IMR-90 (cell line): ENCODE data around the gene SLC9A3. TPM values are rescaled to one million over a fixed set of nuclear protein-coding genes. Genes with fewer than 3 reads are reported as not detected.

Experiments used
- ATAC-seq: fragments of 200-7000 bp; cut with Tn5 transposase; 2 replicates; pipeline ENCODE4 v1.9.1; 2020; ENCODE audit warnings: low read depth, mild to moderate bottlenecking, moderate library complexity
- BruUV-seq: library from RNA; stranded (reverse); fragments of 400-500 nt; replicated peaks from 2 replicates; lab custom pipeline; 2021; lab: Mats Ljungman, UMichigan
- CTCF ChIA-PET: fragments of 300-600 bp; formaldehyde crosslinking; extraction: SDS; loops from one replicate; lab custom pipeline; 2021; ENCODE audit warnings: antibody characterized with exemption; lab: Yijun Ruan, JAX
- POLR2A ChIA-PET: fragments of 300-600 bp; sonication (Branson Sonifier 250); formaldehyde crosslinking; loops from one replicate; lab custom pipeline; 2022; ENCODE audit warnings: antibody characterized with exemption; ENCODE audit not compliant: unreplicated experiment; lab: Charles Lee
- DNase-seq: peaks from one replicate; pipeline ENCODE4 v3.0.0; 2013
- H2AFZ ChIP-seq: replicated peaks from 2 replicates; pipeline ENCODE3; 2013; ENCODE audit warnings: low read length, mild to moderate bottlenecking; ENCODE audit not compliant: poor library complexity
- H2AK5ac ChIP-seq: 2 replicates; pipeline ENCODE4 v1.6.1; 2013; ENCODE audit warnings: low read depth, low read length, inconsistent platforms
- H2AK9ac ChIP-seq: replicated peaks from 2 replicates; pipeline ENCODE3; 2013; ENCODE audit warnings: mild to moderate bottlenecking, low read depth, low read length, moderate library complexity; ENCODE audit not compliant: poor library complexity
- H2BK120ac ChIP-seq: 2 replicates; pipeline ENCODE4 v1.6.1; 2013; ENCODE audit warnings: low read depth, low read length, inconsistent platforms
- H2BK15ac ChIP-seq: 3 replicates; pipeline ENCODE4 v1.6.1; 2013; ENCODE audit warnings: low read depth, low read length, inconsistent platforms
- H2BK20ac ChIP-seq: 2 replicates; pipeline ENCODE4 v1.6.1; 2013; ENCODE audit warnings: low read depth, mild to moderate bottlenecking, inconsistent platforms, low read length, moderate library complexity
- H2BK5ac ChIP-seq: 2 replicates; pipeline ENCODE4 v1.6.1; 2013; ENCODE audit warnings: mild to moderate bottlenecking, low read depth, low read length, inconsistent platforms; ENCODE audit not compliant: poor library complexity, severe bottlenecking
- H3K14ac ChIP-seq: replicated peaks from 2 replicates; pipeline ENCODE4 v1.6.1; 2013; ENCODE audit warnings: low read depth, low read length, inconsistent platforms
- H3K18ac ChIP-seq: 2 replicates; pipeline ENCODE4 v1.6.1; 2013; ENCODE audit warnings: low read depth, low read length, control low read depth
- H3K23ac ChIP-seq: 2 replicates; pipeline ENCODE4 v1.6.1; 2013; ENCODE audit warnings: low read depth, low read length, inconsistent platforms
- H3K27ac ChIP-seq: 2 replicates; pipeline ENCODE4 v1.5.1; 2013; ENCODE audit warnings: mild to moderate bottlenecking, control low read depth, low read length; ENCODE audit not compliant: insufficient read depth
- H3K27me3 ChIP-seq: 2 replicates; pipeline ENCODE4 v1.6.1; 2013; ENCODE audit warnings: low read length; ENCODE audit not compliant: control insufficient read depth, insufficient read depth
- H3K36me3 ChIP-seq: 2 replicates; pipeline ENCODE4 v1.6.1; 2013; ENCODE audit warnings: low read length, mixed read lengths; ENCODE audit not compliant: control insufficient read depth, insufficient read depth
- H3K4ac ChIP-seq: 2 replicates; pipeline ENCODE4 v1.6.1; 2013; ENCODE audit warnings: low read depth, low read length, inconsistent platforms
- H3K4me1 ChIP-seq: 2 replicates; pipeline ENCODE4 v1.6.1; 2013; ENCODE audit warnings: low read length, mixed read lengths; ENCODE audit not compliant: control insufficient read depth, insufficient read depth
- H3K4me2 ChIP-seq: 2 replicates; pipeline ENCODE4 v1.6.1; 2013; ENCODE audit warnings: low read depth, mild to moderate bottlenecking, control low read depth, low read length, moderate library complexity
- H3K4me3 ChIP-seq: 2 replicates; pipeline ENCODE4 v1.5.1; 2013; ENCODE audit warnings: low read depth, mild to moderate bottlenecking, control low read depth, low read length, moderate library complexity; ENCODE audit not compliant: insufficient read depth
- H3K56ac ChIP-seq: 2 replicates; pipeline ENCODE4 v1.6.1; 2013; ENCODE audit warnings: low read length, inconsistent platforms; ENCODE audit not compliant: insufficient read depth; ENCODE audit errors: extremely low read depth
- H3K79me1 ChIP-seq, 2 experiments: 2 replicates each; pipeline ENCODE4 v1.6.1; 2013; ENCODE audit warnings: low read length in 2 of 2, inconsistent platforms in 1 of 2, low read depth in 1 of 2
- H3K9ac ChIP-seq: 2 replicates; pipeline ENCODE4 v1.6.1; 2013; ENCODE audit warnings: low read depth, low read length, control low read depth
- H3K9me1 ChIP-seq: 2 replicates; pipeline ENCODE4 v1.6.1; 2013; ENCODE audit warnings: low read length, inconsistent platforms; ENCODE audit not compliant: insufficient read depth
- H3K9me3 ChIP-seq: 2 replicates; pipeline ENCODE4 v1.6.1; 2013; ENCODE audit warnings: low read length; ENCODE audit not compliant: control insufficient read depth, insufficient read depth
- H4K20me1 ChIP-seq: 2 replicates; pipeline ENCODE4 v1.6.1; 2013; ENCODE audit warnings: low read length, inconsistent platforms; ENCODE audit not compliant: insufficient read depth
- H4K5ac ChIP-seq: 2 replicates; pipeline ENCODE4 v1.6.1; 2013; ENCODE audit warnings: mild to moderate bottlenecking, low read depth, low read length, control low read depth
- H4K8ac ChIP-seq, 2 experiments: 2 replicates each; pipeline ENCODE4 v1.6.1; 2013; ENCODE audit warnings: low read depth in 2 of 2, low read length in 2 of 2, control low read depth in 1 of 2, inconsistent platforms in 1 of 2
- H4K91ac ChIP-seq: 2 replicates; pipeline ENCODE4 v1.6.1; 2013; ENCODE audit warnings: low read depth, low read length, inconsistent platforms; ENCODE audit not compliant: insufficient read depth
- CEBPB ChIP-seq: IDR thresholded peaks from 2 replicates; pipeline ENCODE4 v1.6.1; 2012; ENCODE audit warnings: low read depth, low read length, improper control_type of control experiment
- FOS ChIP-seq: fragments of 150-350 bp; IDR thresholded peaks from 2 replicates; pipeline ENCODE4 v1.6.1; 2016; ENCODE audit warnings: low read depth, low read length
- MAZ ChIP-seq: IDR thresholded peaks from 2 replicates; pipeline ENCODE4 v1.6.1; 2012; ENCODE audit warnings: low read depth, mild to moderate bottlenecking, low read length, improper control_type of control experiment, moderate library complexity, borderline replicate concordance
- RAD21 ChIP-seq: IDR thresholded peaks from 2 replicates; pipeline ENCODE4 v1.6.1; 2012; ENCODE audit warnings: low read length, improper control_type of control experiment
- SMC3 ChIP-seq: fragments of 150-350 bp; IDR thresholded peaks from 2 replicates; pipeline ENCODE4 v1.6.1; 2016; ENCODE audit warnings: low read depth, mild to moderate bottlenecking, antibody characterized with exemption, low read length, moderate library complexity
- WGBS, 2 experiments: methylation state at CpG; one replicate each; pipeline versions ENCODE4 v1.1.5 to v1.1.7; 2013; ENCODE audit warnings: missing lambda C conversion rate in 2 of 2; ENCODE audit not compliant: insufficient read length in 1 of 2; ENCODE audit errors: extremely low coverage in 2 of 2; 5-methylcytosine and 5-hydroxymethylcytosine counted together
- dilution Hi-C: fragments of 300-500 bp; cut with HindIII; formaldehyde crosslinking; loops from one replicate; pipeline ENCODE4 v1.14.3; 2018; ENCODE audit warnings: low sequenced_read_pairs; ENCODE audit not compliant: unreplicated experiment
- in situ Hi-C: fragments of 300-500 bp; cut with MboI; formaldehyde crosslinking; loops from 3 replicates; pipeline ENCODE4 v1.14.3; 2019; ENCODE audit warnings: low sequenced_read_pairs, inconsistent platforms, mixed read lengths
- intact Hi-C: fragments of 100-400 bp; cut with micrococcal nuclease; formaldehyde crosslinking; loops from 2 replicates; pipeline ENCODE4 v1.10.0; 2022
- polyA plus RNA-seq, 3 experiments: library from polyadenylated mRNA; depleted of rRNA; stranded (reverse); fragments of >200 nt; gene quantifications; 2 replicates each; pipeline ENCODE4 v1.2.3, GENCODE V29; 2012; ENCODE audit warnings: low replicate concordance in 1 of 3
- total RNA-seq: library from RNA; depleted of rRNA; stranded (reverse); fragments of >200 nt; gene quantifications from 2 replicates; pipeline ENCODE4 v1.2.3, GENCODE V29; 2012
- TF ChIP-seq, protein P1 (sequence below): fragments of 150-350 bp; IDR thresholded peaks from 2 replicates; pipeline ENCODE4 v1.6.1; 2017; ENCODE audit warnings: mild to moderate bottlenecking, antibody characterized with exemption, low read length, low read depth

Gene SLC9A3
- total and polyA plus RNA-seq, 2 of the 4 experiments (the other 2 are of a cell fraction): 0.72 to 1.5 TPM

DNA sequence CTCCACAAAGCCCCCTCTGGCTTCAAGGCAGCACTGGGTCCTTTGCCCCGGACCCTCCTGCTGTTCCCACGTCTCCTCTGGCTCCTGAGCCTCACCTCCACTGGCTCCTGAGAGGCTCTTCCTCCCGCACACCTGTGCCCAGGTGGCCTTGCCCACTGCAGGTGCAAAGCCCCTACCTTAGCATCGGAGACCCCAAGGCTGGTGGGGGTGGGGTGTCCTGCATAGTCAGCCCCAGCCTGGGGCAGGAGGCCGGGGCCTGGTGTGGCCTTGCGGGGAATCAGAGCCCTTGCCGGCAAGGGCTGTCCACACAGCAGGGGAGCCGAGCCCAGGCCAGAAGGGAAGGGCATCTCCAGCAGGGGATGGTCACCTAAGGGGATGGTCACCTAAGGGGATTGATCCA, 46.6 kb upstream of the SLC9A3 start:
- Histone ChIP-seq H3K14ac (no peak overlapping the region), H3K4ac (no peak overlapping the region), H3K27me3 (peaks cover 60% of the 10 kb centered on the region), H3K23ac (no peak overlapping the region), H3K4me3 (no peak overlapping the region), H2BK20ac (no peak overlapping the region), H3K79me1 (no peaks in the 10 kb centered on the region), H3K4me1 (no peaks in the 10 kb centered on the region; the same call in 1 of the 2 replicates), H4K20me1 (no peaks in the 10 kb centered on the region), H2AK5ac (no peak overlapping the region), H3K4me2 (no peak overlapping the region), H4K5ac (no peak overlapping the region), H2BK15ac (no peak overlapping the region), H4K91ac (no peak overlapping the region), H2BK120ac (no peak overlapping the region), H4K8ac (no peak overlapping the region), H2AK9ac (no peak overlapping the region), H3K9me1 (no peaks in the 10 kb centered on the region), H3K9me3 (peaks cover 7% of the 10 kb centered on the region; the same call in 1 of the 2 replicates), H3K18ac (no peak overlapping the region), H3K27ac (no peak overlapping the region), H2BK5ac (no peak overlapping the region), H3K56ac (no peak overlapping the region), H3K36me3 (no peaks in the 10 kb centered on the region), H3K9ac (no peak overlapping the region), H2AFZ (no peak overlapping the region)
- in situ Hi-C loops: no loop called here
- DNase-seq: no peak
- WGBS, 2 experiments: no CpG with 5 or more reads among the region's 8 CpGs
- no TSS peak for BruUV-seq
- no peak for ATAC-seq
- dilution Hi-C loops: no loop called here
- intact Hi-C loops: no loop called here
- ChIA-PET POLR2A (interaction anchor here (0.7 kb wide), 1 partner anchor 43 kb away, joined by 3 read pairs; no protein-coding TSS in a partner anchor), CTCF (no interaction called here)
- TF ChIP-seq MAZ (no peak), SMC3 (no peak), FOS (no peak), CEBPB (no peak), RAD21 (no peak)
- TF ChIP-seq, protein P1, sequence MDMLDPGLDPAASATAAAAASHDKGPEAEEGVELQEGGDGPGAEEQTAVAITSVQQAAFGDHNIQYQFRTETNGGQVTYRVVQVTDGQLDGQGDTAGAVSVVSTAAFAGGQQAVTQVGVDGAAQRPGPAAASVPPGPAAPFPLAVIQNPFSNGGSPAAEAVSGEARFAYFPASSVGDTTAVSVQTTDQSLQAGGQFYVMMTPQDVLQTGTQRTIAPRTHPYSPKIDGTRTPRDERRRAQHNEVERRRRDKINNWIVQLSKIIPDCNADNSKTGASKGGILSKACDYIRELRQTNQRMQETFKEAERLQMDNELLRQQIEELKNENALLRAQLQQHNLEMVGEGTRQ: no peak
